Fibroblast of skin of scalp (primary cell): ENCODE results near the gene PRDM4.

Experiments used
- DNase-seq: peaks from one replicate; pipeline ENCODE4 v3.0.0-alpha.2; 2013

The PRDM4 gene

GRCh38 chr12:107684990-107685359 is 76.0 kb downstream of the PRDM4 start:
- DNase-seq, result no peak

- DNase-seq, result peak; percentile 30
Observed at GRCh38 chr12:107684029-107684795, 76.7 kb downstream of the PRDM4 start.
